Body of pancreas (tissue), 4 donors: ENCODE results near the gene COL21A1.

Experiments used
- CTCF ChIP-seq, 7 experiments: fragments of 450-650 bp in 4 of 7; fragments of 200-600 bp in 3 of 7; sonication (generic) in 3 of 7; IDR thresholded peaks; one replicate each; pipeline ENCODE4 v1.5.1; 2016 to 2019; ENCODE audit warnings: antibody characterized with exemption in 7 of 7
- POLR2A ChIP-seq, 3 donors: fragments of 450-650 bp; IDR thresholded peaks; one replicate each; pipeline ENCODE4 v1.6.1; 2016; ENCODE audit warnings: antibody characterized with exemption in 3 of 3, mild to moderate bottlenecking in 2 of 3

GRCh38 chr6:56043076-56043475, 204.3 kb downstream of the COL21A1 start:
- TF ChIP-seq CTCF (IDR thresholded peaks at IDR 0.05) (no peak), POLR2A (IDR thresholded peaks at IDR 0.05) (no peak)
